Measurements from ENCODE around the gene SH3GL2. TPM values are rescaled to one million over a fixed set of nuclear protein-coding genes. Genes with fewer than 3 reads are reported as not detected.

Gene SH3GL2
- polyA plus RNA-seq, 1 donor (not counting 4 experiments of a cell fraction or from before 2014, with no cell fraction given) = not detected

DNA sequence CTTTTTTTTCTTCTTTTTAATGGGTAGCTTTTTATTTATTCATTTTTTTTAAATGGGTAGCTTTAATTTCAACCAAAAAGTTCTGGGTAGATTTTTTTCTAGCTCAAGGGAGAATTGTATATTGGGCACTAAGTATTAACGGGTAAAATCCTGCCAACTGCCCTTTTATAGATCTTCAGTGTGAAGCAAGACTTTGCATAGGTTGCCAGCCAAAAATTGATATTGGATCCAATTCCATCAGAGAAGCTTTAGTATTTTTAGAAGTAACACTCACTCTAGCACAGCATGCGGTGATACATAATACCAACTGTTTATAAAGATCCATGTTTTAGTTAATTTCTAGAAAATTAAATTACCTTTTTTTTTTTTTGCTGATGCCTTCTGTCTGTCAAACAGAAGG lies 49.8 kb downstream of the SH3GL2 start:
- Histone ChIP-seq H3K9me1 (ENCODE audit: control insufficient read depth, extremely low read depth, insufficient read depth, low read length) (no peaks in the 10 kb centered on the region), H3K27ac (ENCODE audit: control insufficient read depth, insufficient read depth, low read length) (no peak overlapping the region), H2AFZ (ENCODE audit: control insufficient read depth, low read length) (no peak overlapping the region), H3K79me2 (ENCODE audit: control insufficient read depth, insufficient read depth, low read length) (no peaks in the 10 kb centered on the region), H3K27me3 (ENCODE audit: control insufficient read depth, extremely low read depth, insufficient read depth, low read length) (no peaks in the 10 kb centered on the region), H3K4me3 (ENCODE audit: control insufficient read depth in 2 of 3, extremely low read depth in 1 of 3, insufficient read depth in 2 of 3, low read depth in 1 of 3, low read length in 3 of 3) (no peak overlapping the region), H3K4me1 (ENCODE audit: control insufficient read depth, extremely low read depth, insufficient read depth, low read length) (no peaks in the 10 kb centered on the region), H3K9me3 (ENCODE audit: control insufficient read depth, low read depth, low read length) (no peaks in the 10 kb centered on the region), H3K4me2 (ENCODE audit: control insufficient read depth, extremely low read depth, insufficient read depth, low read depth, low read length) (no peak overlapping the region), H4K20me1 (ENCODE audit: control insufficient read depth, extremely low read depth, insufficient read depth, low read length) (no peaks in the 10 kb centered on the region), H3K9ac (ENCODE audit: control insufficient read depth, extremely low read depth, insufficient read depth, low read length) (no peak overlapping the region), H3K36me3 (ENCODE audit: control insufficient read depth in 2 of 2, extremely low read depth in 1 of 2, insufficient read depth in 2 of 2, low read length in 2 of 2) (no peaks in the 10 kb centered on the region)
- no peak for FAIRE-seq
- dilution Hi-C loops (cut with MboI; ENCODE audit: extremely low pct_ligation_motif_present, low sequenced_read_pairs) = no loop called here
- TF ChIP-seq EZH2 (IDR thresholded peaks at IDR 0.05; ENCODE audit: low read length) (no peak), CTCF (optimal IDR thresholded peaks at IDR 0.05 in 1 of 3, IDR thresholded peaks at IDR 0.05 in 1 of 3, conservative IDR thresholded peaks at IDR 0.05 in 1 of 3; ENCODE audit: extremely low read depth in 1 of 3, insufficient read depth in 2 of 3, low read length in 3 of 3) (no peak)
- DNase-seq (ENCODE audit: low read depth, low spot score) = no peak

DNA sequence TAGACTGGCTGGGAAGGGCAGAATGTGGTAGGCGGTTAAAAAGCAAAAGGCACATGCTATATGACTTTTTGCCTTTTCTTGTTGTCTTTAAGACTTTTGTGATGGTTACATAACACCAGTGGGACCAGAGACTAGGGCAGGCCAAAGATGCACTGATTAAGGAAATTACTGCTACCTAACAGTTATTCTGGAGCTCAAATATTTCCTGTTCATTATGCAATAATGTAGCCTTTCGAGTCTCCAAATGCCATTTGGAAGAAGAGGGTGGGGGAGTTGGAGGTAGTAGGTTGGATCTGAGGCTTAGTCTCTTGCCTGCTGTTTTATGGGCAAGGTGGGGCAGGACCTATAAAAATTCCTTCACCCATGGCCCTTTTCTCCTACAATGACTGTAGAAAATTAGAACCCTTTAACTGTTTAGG lies 51.7 kb downstream of the SH3GL2 start:
- H3K79me2 ChIP-seq (ENCODE audit: control insufficient read depth, insufficient read depth, low read length) = no peaks in the 10 kb centered on the region
- H3K9ac ChIP-seq (ENCODE audit: control insufficient read depth, extremely low read depth, insufficient read depth, low read length) = no peak overlapping the region
- no peak overlapping the region for H3K4me2 ChIP-seq (ENCODE audit: control insufficient read depth, extremely low read depth, insufficient read depth, low read depth, low read length)
- no peak overlapping the region for H2AFZ ChIP-seq (ENCODE audit: control insufficient read depth, low read length)
- no peak overlapping the region for H3K4me3 ChIP-seq (ENCODE audit: control insufficient read depth in 2 of 3, extremely low read depth in 1 of 3, insufficient read depth in 2 of 3, low read depth in 1 of 3, low read length in 3 of 3)
- no peaks in the 10 kb centered on the region for H3K9me1 ChIP-seq (ENCODE audit: control insufficient read depth, extremely low read depth, insufficient read depth, low read length)
- H4K20me1 ChIP-seq (ENCODE audit: control insufficient read depth, extremely low read depth, insufficient read depth, low read length) = no peaks in the 10 kb centered on the region
- TF ChIP-seq CTCF (optimal IDR thresholded peaks at IDR 0.05 in 1 of 3, IDR thresholded peaks at IDR 0.05 in 1 of 3, conservative IDR thresholded peaks at IDR 0.05 in 1 of 3; ENCODE audit: extremely low read depth in 1 of 3, insufficient read depth in 2 of 3, low read length in 3 of 3) (no peak), EZH2 (IDR thresholded peaks at IDR 0.05; ENCODE audit: low read length) (no peak)
- H3K27me3 ChIP-seq (ENCODE audit: control insufficient read depth, extremely low read depth, insufficient read depth, low read length) = no peaks in the 10 kb centered on the region
- H3K36me3 ChIP-seq (ENCODE audit: control insufficient read depth in 2 of 2, extremely low read depth in 1 of 2, insufficient read depth in 2 of 2, low read length in 2 of 2) = no peaks in the 10 kb centered on the region
- dilution Hi-C loops (cut with MboI; ENCODE audit: extremely low pct_ligation_motif_present, low sequenced_read_pairs) = no loop called here
- FAIRE-seq (no peak), DNase-seq (ENCODE audit: low read depth, low spot score) (no peak)
- no peaks in the 10 kb centered on the region for H3K4me1 ChIP-seq (ENCODE audit: control insufficient read depth, extremely low read depth, insufficient read depth, low read length)
- H3K27ac ChIP-seq (ENCODE audit: control insufficient read depth, insufficient read depth, low read length) = no peak overlapping the region
- no peaks in the 10 kb centered on the region for H3K9me3 ChIP-seq (ENCODE audit: control insufficient read depth, low read depth, low read length)
